Measurements from ENCODE around the gene TCP11L1. TPM values are rescaled to one million over a fixed set of nuclear protein-coding genes. Genes with fewer than 3 reads are reported as not detected.
A peak's percentile ranks its signal among the peaks of the same experiment; 100 is the strongest.

The TCP11L1 gene
- total RNA-seq, 2 experiments from 2014 or later: 7.9 to 8.8 TPM

GRCh38 chr11:33015621-33016551 lies 23.5 kb upstream of the TCP11L1 start, which contains the start of gene DEPDC7:
Gene DEPDC7, plus strand, starts transcription at chr11:33015878. Its CDS starts 78 bp downstream, at chr11:33015956.
- ATAC-seq (peak; percentile 81), DNase-seq (peak; percentile 90)
- H3K4me3 Mint-ChIP-seq: peak within 1 kb of the TSS; percentile 75
- H3K27ac Mint-ChIP-seq: peak within 1 kb of the TSS; percentile 37
- intact Hi-C loops (cut with DNase I, micrococcal nuclease): loop anchor here in 1 of 2 experiments (1.0 to 5.0 kb wide), 2 partner anchors 23 to 434 kb away; partner anchors contain the start of genes EIF3M and TCP11L1
- H3K4me1 Mint-ChIP-seq: peaks cover 43% of the 10 kb centered on the region
- H3K27me3 Mint-ChIP-seq: peaks cover 29% of the 10 kb centered on the region
- H3K36me3 Mint-ChIP-seq (ENCODE audit: low read depth): no peaks in the 10 kb centered on the region
- ChIA-PET POLR2A (interaction anchor here (0.5 to 1.1 kb wide), 2 partner anchors 23 to 1064 kb away, joined by 3 to 6 read pairs; partner anchors contain the start of gene TCP11L1), CTCF (interaction anchor here (0.9 to 1.5 kb wide), 8 partner anchors 12 to 146 kb away, joined by 3 to 6 read pairs (median 4); partner anchors contain the start of gene CSTF3)
- H3K9me3 Mint-ChIP-seq (ENCODE audit: low read depth): no peaks in the 10 kb centered on the region

DNA sequence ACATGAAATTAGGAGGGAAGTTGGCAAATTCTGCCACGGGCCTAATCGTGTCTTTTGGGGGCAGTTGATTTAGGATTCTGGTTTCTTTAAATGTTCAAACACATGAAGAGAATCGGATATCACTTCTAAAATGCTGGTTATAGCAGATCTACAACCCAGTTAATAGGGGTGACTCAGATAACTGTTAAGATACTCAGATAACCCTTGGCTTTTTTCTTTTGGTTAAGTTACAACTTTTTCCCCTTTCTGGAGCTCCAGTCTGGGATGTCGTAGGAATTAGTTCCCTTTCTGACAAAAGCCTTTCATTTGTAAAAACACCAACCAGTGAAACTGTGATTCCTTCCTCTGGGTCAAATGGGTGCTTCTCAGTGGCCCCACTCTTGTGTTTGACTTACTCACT lies 22.7 kb upstream of the TCP11L1 start:
- no peak for DNase-seq
- peak overlapping the region; percentile 75 for H3K4me3 Mint-ChIP-seq
- ChIA-PET CTCF (interaction anchor here (0.9 to 1.5 kb wide), 7 partner anchors 17 to 145 kb away, joined by 3 to 6 read pairs (median 4); partner anchors contain the start of gene CSTF3), POLR2A (interaction anchor here (1.1 kb wide), 1 partner anchor 22 kb away, joined by 6 read pairs; the partner anchor contains the start of gene TCP11L1)
- no peak for ATAC-seq
- no peak overlapping the region for H3K27ac Mint-ChIP-seq
- H3K9me3 Mint-ChIP-seq (ENCODE audit: low read depth): no peaks in the 10 kb centered on the region
- intact Hi-C loops (cut with DNase I, micrococcal nuclease): loop anchor here in 1 of 2 experiments (5.0 kb wide), 1 partner anchor 434 kb away; the partner anchor contains the start of gene EIF3M
- H3K36me3 Mint-ChIP-seq (ENCODE audit: low read depth): no peaks in the 10 kb centered on the region
- H3K27me3 Mint-ChIP-seq: peaks cover 29% of the 10 kb centered on the region
- peaks cover 42% of the 10 kb centered on the region for H3K4me1 Mint-ChIP-seq

- Mint-ChIP-seq H3K4me3 (no peak overlapping the region), H3K27me3 (peaks cover 29% of the 10 kb centered on the region), H3K4me1 (peaks cover 40% of the 10 kb centered on the region), H3K36me3 (ENCODE audit: low read depth) (no peaks in the 10 kb centered on the region), H3K27ac (no peak overlapping the region), H3K9me3 (ENCODE audit: low read depth) (no peaks in the 10 kb centered on the region)
- DNase-seq (no peak), ATAC-seq (no peak)
- ChIA-PET POLR2A (no interaction called here), CTCF (no interaction called here)
- intact Hi-C loops (cut with DNase I, micrococcal nuclease): loop anchor here in 1 of 2 experiments (5.0 kb wide), 1 partner anchor 435 kb away; the partner anchor contains the start of gene EIF3M
Observed at GRCh38 chr11:33017478-33017877, 21.9 kb upstream of the TCP11L1 start.

- H3K27me3 Mint-ChIP-seq: peaks cover 29% of the 10 kb centered on the region
- intact Hi-C loops (cut with DNase I, micrococcal nuclease): loop anchor here in 1 of 2 experiments (5.0 kb wide), 1 partner anchor 436 kb away; the partner anchor contains the start of gene EIF3M
- no peak overlapping the region for H3K4me3 Mint-ChIP-seq
- H3K9me3 Mint-ChIP-seq (ENCODE audit: low read depth): no peaks in the 10 kb centered on the region
- no peaks in the 10 kb centered on the region for H3K36me3 Mint-ChIP-seq (ENCODE audit: low read depth)
- peaks cover 35% of the 10 kb centered on the region for H3K4me1 Mint-ChIP-seq
- no peak overlapping the region for H3K27ac Mint-ChIP-seq
- ChIA-PET POLR2A (no interaction called here), CTCF (no interaction called here)
- DNase-seq (no peak), ATAC-seq (no peak)
Observed at GRCh38 chr11:33017965-33018364, 21.4 kb upstream of the TCP11L1 start.

DNA sequence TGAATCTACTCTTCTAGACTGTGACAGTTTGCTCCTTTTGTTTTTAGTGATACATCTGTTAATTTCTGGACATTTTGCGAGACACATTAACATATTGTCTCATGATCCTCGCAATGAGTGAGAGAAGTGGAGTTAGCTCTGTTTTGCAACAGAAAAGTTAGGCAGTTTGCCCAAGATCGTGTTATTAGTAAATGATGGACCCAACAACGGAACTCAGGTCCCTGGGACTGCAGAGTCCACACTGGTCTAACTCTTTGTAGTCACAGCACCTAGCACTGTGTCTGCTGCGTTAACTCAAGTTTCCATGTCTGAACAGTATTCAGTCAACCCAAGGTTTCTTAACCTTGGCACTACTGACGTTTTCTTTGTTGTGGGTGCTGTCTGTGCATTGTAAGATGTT lies 20.5 kb upstream of the TCP11L1 start:
- peaks cover 29% of the 10 kb centered on the region for H3K27me3 Mint-ChIP-seq
- intact Hi-C loops (cut with DNase I, micrococcal nuclease): loop anchor here in 1 of 2 experiments (5.0 kb wide), 1 partner anchor 437 kb away; the partner anchor contains the start of gene EIF3M
- H3K4me3 Mint-ChIP-seq: no peak overlapping the region
- no peaks in the 10 kb centered on the region for H3K9me3 Mint-ChIP-seq (ENCODE audit: low read depth)
- H3K4me1 Mint-ChIP-seq: peaks cover 31% of the 10 kb centered on the region
- POLR2A ChIA-PET: interaction anchor here (0.6 kb wide), 1 partner anchor 261 kb away, joined by 3 read pairs; no protein-coding TSS in a partner anchor
- no peak for DNase-seq
- no peak overlapping the region for H3K27ac Mint-ChIP-seq
- H3K36me3 Mint-ChIP-seq (ENCODE audit: low read depth): no peaks in the 10 kb centered on the region
- ATAC-seq: no peak
- CTCF ChIA-PET: no interaction called here

- intact Hi-C loops (cut with DNase I, micrococcal nuclease): no loop called here
- H3K27ac Mint-ChIP-seq: no peak overlapping the region
- no peaks in the 10 kb centered on the region for H3K36me3 Mint-ChIP-seq (ENCODE audit: low read depth)
- peaks cover 18% of the 10 kb centered on the region for H3K27me3 Mint-ChIP-seq
- ChIA-PET POLR2A (interaction anchor here (1.6 kb wide), 1 partner anchor 18 kb away, joined by 5 read pairs; the partner anchor contains the start of gene TCP11L1), CTCF (interaction anchor here (0.7 to 2.2 kb wide), 4 partner anchors 36 to 72 kb away, joined by 3 to 16 read pairs (median 4); no protein-coding TSS in a partner anchor)
- no peak for DNase-seq
- peaks cover 22% of the 10 kb centered on the region for H3K4me1 Mint-ChIP-seq
- H3K4me3 Mint-ChIP-seq: no peak overlapping the region
- ATAC-seq: peak; percentile 9
- no peaks in the 10 kb centered on the region for H3K9me3 Mint-ChIP-seq (ENCODE audit: low read depth)
Observed at GRCh38 chr11:33021501-33021900, 17.9 kb upstream of the TCP11L1 start.

- Mint-ChIP-seq H3K27me3 (peaks cover 15% of the 10 kb centered on the region), H3K9me3 (ENCODE audit: low read depth) (no peaks in the 10 kb centered on the region), H3K36me3 (ENCODE audit: low read depth) (no peaks in the 10 kb centered on the region), H3K4me1 (peaks cover 18% of the 10 kb centered on the region), H3K4me3 (no peak overlapping the region), H3K27ac (no peak overlapping the region)
- DNase-seq (no peak), ATAC-seq (peak; percentile 84)
- ChIA-PET POLR2A (interaction anchor here (1.6 kb wide), 1 partner anchor 17 kb away, joined by 5 read pairs; the partner anchor contains the start of gene TCP11L1), CTCF (interaction anchor here (0.7 to 2.2 kb wide), 4 partner anchors 10 to 71 kb away, joined by 3 to 16 read pairs (median 6); no protein-coding TSS in a partner anchor)
- intact Hi-C loops (cut with DNase I, micrococcal nuclease): no loop called here
Observed at GRCh38 chr11:33021937-33022336, 17.4 kb upstream of the TCP11L1 start.

GRCh38 chr11:33025339-33025722 lies 14.0 kb upstream of the TCP11L1 start:
- Mint-ChIP-seq H3K9me3 (ENCODE audit: low read depth) (no peaks in the 10 kb centered on the region), H3K4me3 (no peak overlapping the region), H3K4me1 (peaks cover 10% of the 10 kb centered on the region), H3K27me3 (no peaks in the 10 kb centered on the region), H3K27ac (no peak overlapping the region), H3K36me3 (ENCODE audit: low read depth) (no peaks in the 10 kb centered on the region)
- intact Hi-C loops (cut with DNase I, micrococcal nuclease): no loop called here
- ChIA-PET POLR2A (no interaction called here), CTCF (interaction anchor here (0.6 to 1.2 kb wide), 2 partner anchors 9 to 299 kb away, joined by 3 to 4 read pairs; no protein-coding TSS in a partner anchor)
- ATAC-seq (no peak), DNase-seq (no peak)

GRCh38 chr11:33027233-33027632 lies 12.1 kb upstream of the TCP11L1 start:
- ATAC-seq (no peak), DNase-seq (no peak)
- intact Hi-C loops (cut with DNase I, micrococcal nuclease): no loop called here
- Mint-ChIP-seq H3K4me1 (peaks cover under 1% of the 10 kb centered on the region), H3K27ac (no peak overlapping the region), H3K36me3 (ENCODE audit: low read depth) (no peaks in the 10 kb centered on the region), H3K27me3 (no peaks in the 10 kb centered on the region), H3K9me3 (ENCODE audit: low read depth) (no peaks in the 10 kb centered on the region), H3K4me3 (no peak overlapping the region)
- ChIA-PET CTCF (interaction anchor here (0.7 to 2.0 kb wide), 4 partner anchors 11 to 74 kb away, joined by 3 to 6 read pairs (median 4); partner anchors contain the start of gene DEPDC7), POLR2A (no interaction called here)

- H3K27me3 Mint-ChIP-seq: no peaks in the 10 kb centered on the region
- no peaks in the 10 kb centered on the region for H3K36me3 Mint-ChIP-seq (ENCODE audit: low read depth)
- H3K9me3 Mint-ChIP-seq (ENCODE audit: low read depth): no peaks in the 10 kb centered on the region
- no peak for DNase-seq
- ChIA-PET CTCF (interaction anchor here (0.7 to 1.5 kb wide), 3 partner anchors 12 to 73 kb away, joined by 3 to 4 read pairs (median 3); partner anchors contain the start of gene DEPDC7), POLR2A (no interaction called here)
- no peak overlapping the region for H3K27ac Mint-ChIP-seq
- ATAC-seq: no peak
- H3K4me1 Mint-ChIP-seq: no peaks in the 10 kb centered on the region
- intact Hi-C loops (cut with DNase I, micrococcal nuclease): no loop called here
- no peak overlapping the region for H3K4me3 Mint-ChIP-seq
Observed at GRCh38 chr11:33027846-33028536, 11.4 kb upstream of the TCP11L1 start.

- Mint-ChIP-seq H3K27ac (no peak overlapping the region), H3K27me3 (no peaks in the 10 kb centered on the region)
- CTCF ChIA-PET: interaction anchor here (1.5 kb wide), 1 partner anchor 13 kb away, joined by 4 read pairs; the partner anchor contains the start of gene DEPDC7
Observed at GRCh38 chr11:33028537-33028914, 10.8 kb upstream of the TCP11L1 start.

More at GRCh38 chr11:33028537-33028914, 10.8 kb upstream of the TCP11L1 start:
- H3K4me3 Mint-ChIP-seq: no peak overlapping the region
- no peaks in the 10 kb centered on the region for H3K4me1 Mint-ChIP-seq
- H3K36me3 Mint-ChIP-seq (ENCODE audit: low read depth): no peaks in the 10 kb centered on the region
- DNase-seq: no peak
- H3K9me3 Mint-ChIP-seq (ENCODE audit: low read depth): no peaks in the 10 kb centered on the region
- no peak for ATAC-seq
- intact Hi-C loops (cut with DNase I, micrococcal nuclease): no loop called here
- POLR2A ChIA-PET: no interaction called here

All from activated CD4-positive, alpha-beta T cell treated with anti-CD3 and anti-CD28 coated beads for 36 hours (primary cell).